C4-2B (cell line): Measurements from ENCODE around the gene NUBPL.

Experiments used
- CTCF ChIP-seq: fragments of 450-650 bp; conservative IDR thresholded peaks from 2 replicates; pipeline ENCODE4 v1.5.1; 2017; ENCODE audit warnings: mild to moderate bottlenecking
- ZFX ChIP-seq: fragments of 450-650 bp; IDR thresholded peaks from 2 replicates; pipeline ENCODE4 v1.6.1; 2017

DNA sequence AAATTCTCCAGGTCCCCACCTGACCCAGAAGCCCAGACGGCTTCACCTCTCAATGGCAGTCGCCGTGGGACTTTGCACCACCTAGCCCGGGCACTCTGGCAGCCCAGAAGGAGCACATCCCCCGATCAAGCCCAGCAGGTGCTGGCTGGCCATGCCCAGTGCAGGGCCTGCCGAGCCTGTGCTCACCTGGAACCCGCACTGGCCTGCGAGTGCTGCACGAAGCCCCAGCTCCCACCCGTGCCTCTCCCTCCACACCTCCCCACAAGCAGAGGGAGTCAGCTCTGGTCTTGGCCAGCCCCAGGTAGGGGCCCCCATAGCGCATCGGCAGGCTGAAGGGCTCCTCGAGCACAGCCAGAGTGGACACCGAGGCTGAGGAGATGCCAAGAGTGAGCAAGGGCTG is 144.5 kb downstream of the NUBPL start:
- TF ChIP-seq CTCF, result no peak
- TF ChIP-seq ZFX, result no peak
